Progenitor cell of endocrine pancreas (in vitro differentiated cells): Measurements from ENCODE around the gene FCRL5. TPM values are rescaled to one million over a fixed set of nuclear protein-coding genes. Genes with fewer than 3 reads are reported as not detected.

ENCODE experiments used
- total RNA-seq: library from RNA; stranded (reverse); gene quantifications from 2 replicates; pipeline ENCODE4 v1.2.1, GENCODE V29; 2021

FCRL5 gene
- total RNA-seq, 1 donor from 2014 or later = not detected

Other genes starting within 250 kb of the FCRL5 start
- not detected in 2 replicates for gene FCRL4, start 45.6 kb upstream of the FCRL5 start, total RNA-seq
- not detected in 2 replicates for gene FCRL3, start 148.3 kb upstream of the FCRL5 start, total RNA-seq
- gene FCRL2, start 224.6 kb upstream of the FCRL5 start, total RNA-seq = not detected in 2 replicates